Activated CD4-positive, alpha-beta T cell treated with anti-CD3 and anti-CD28 coated beads, Interleukin-2, amount 50 U/mL, for 48 hours (primary cell): Measurements from ENCODE around the gene CIT.
"Not testable (repeated sequence)": the region's sequence is repeated elsewhere in the genome, so short reads cannot be mapped to it uniquely, and the experiment has no call there.

ENCODE experiments used
- DNase-seq, 2 experiments: peaks; one replicate each; pipeline ENCODE4 v3.0.0-alpha.2; 2020

The CIT gene

DNA sequence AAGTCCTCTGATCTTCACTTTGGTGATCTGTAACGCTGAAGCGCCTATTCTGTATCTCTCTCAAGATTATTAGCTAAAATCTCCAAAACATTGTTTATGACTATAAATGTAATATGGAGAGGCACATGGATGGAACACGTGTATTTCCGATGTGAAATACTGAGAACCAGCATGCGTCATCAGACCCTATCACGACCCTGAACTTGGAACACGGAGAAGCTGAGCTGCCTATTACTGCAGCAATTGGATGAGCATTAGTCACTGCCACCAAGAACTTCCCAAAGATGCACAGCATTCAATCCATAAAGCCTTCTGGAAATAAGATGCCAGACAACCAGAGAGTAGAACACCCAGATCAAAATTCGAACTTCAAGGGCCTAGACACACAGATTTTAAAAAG is 147.2 kb downstream of the CIT start:
- no peak for DNase-seq

DNA sequence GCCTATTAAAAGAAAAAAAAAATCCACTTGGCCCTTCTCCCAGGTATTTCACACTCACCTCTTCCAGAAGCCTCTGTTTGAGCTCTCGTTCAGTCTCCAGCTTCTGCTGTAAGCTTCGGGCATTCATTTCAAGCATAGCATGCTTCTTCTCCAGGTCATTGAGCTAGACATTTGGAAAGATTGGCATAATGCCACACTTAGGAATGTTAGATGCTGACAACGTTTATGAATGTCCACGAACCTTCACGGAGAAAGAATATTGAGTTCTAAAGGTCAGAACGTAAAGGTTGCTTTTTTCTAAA is 148.7 kb downstream of the CIT start:
- no peak for DNase-seq

DNA sequence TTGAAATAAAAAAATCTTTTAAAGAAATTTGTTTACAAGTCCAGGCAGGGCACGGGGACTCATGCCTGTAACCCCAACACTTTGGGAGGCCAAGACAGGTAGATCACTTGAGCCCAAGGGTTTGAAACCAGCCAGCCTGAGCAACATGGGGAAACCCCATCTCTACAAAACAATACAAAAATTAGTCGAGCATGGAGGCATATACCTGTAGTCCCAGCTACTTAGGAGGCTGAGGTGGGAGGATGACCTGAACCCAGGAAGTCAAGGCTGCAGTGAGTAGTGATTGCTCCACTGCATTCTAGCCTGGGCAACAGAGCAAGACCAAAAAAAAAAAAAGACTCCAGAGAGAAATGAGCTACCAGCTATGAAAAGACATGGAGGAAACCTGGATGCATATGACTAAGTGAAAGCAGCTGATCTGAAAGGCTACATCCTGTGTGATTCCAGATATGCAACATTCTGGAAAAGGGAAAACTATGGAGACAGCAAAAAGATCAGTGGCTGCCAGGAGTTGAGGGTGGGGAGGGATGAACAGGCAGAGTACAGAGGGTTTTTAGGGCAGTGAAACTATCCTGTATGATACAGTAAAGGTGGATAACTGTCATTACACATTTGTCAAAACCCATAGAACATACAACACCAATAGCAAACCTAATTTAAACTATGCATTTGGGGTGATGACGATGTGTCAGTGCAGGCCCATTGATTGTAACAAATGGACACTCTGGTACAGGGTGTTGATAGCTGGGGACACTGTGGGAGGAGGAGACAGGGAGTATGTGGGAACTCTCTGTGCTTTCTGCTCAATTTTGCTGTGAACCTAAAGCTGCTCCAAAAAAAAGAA is 149.3 kb downstream of the CIT start:
- no peak for DNase-seq

DNA sequence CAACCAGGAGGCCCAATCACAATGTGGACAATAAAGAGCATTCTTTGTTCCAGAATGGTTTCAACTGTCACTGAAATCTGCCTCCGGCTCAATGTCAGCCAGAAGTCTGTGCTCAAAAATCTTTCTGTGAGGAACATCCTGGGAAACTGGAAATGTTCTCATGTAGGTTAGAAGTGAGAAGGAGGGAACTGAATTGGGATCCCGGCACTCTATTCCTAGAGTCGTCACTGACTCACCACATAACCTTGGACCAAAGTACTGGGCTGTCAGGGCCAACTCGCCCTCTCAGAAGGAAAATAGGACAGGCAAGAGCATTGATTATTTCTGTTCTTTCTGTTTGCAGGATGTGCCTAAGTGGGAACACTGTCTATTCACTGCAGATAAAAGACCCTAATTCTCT is 151.6 kb downstream of the CIT start:
- DNase-seq: no peak

DNA sequence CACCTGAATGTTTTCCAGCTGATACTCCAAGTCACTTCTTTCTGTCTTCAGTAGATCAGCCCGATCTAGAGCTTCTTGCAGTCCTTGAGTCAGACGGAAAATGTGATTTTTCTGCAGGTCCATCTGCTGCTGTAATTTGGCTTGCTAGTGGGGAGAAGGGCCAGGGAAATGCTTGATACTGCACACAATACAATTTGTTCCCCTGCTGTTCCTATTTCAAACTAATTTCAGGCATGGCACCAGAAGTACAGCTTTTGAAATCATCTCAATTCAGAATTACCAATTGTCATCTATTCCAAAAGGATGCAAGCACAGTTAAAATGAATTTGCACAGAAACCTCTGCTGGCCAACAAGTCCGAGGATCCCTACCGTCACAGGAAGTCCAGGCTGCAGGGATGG is 155.8 kb downstream of the CIT start:
- no peak for DNase-seq

DNA sequence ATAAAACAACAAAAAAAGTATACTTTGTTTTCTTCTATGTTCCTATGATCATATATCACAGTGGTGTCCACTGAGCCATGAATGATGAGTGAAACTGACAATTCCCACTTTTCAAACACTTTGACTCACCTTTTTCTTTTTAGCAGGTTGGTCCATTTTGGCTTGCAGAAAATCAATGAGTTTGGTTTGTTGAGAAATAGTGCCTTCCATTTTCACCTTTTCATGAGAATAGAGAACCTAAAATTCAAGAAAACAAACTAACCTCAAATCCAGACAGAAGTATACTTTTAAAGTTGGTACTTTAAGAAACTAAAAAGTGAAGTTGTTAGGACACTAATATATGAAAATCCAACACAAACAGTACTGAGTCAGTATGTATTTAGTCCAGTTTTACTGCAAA is 156.8 kb downstream of the CIT start:
- DNase-seq: no peak

DNA sequence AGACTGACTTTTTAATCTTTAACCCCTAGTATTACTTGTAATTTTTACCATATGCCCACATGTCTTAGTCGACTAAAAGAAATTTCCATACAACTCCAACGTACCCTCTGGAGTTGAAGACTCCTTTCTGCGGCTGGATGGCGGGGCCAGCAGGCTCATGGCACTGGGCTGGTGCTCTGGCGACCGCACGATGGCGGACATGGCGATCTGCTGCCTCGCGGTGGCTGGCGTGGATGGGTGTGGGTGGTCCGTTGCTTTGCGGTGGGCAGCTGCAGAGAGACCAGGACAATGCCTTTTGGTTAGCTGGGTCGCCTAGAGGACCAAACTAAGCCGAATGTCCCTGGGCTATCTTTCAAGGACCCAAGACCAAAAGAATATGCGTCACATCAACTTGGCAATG is 159.0 kb downstream of the CIT start:
- DNase-seq: no peak

DNA sequence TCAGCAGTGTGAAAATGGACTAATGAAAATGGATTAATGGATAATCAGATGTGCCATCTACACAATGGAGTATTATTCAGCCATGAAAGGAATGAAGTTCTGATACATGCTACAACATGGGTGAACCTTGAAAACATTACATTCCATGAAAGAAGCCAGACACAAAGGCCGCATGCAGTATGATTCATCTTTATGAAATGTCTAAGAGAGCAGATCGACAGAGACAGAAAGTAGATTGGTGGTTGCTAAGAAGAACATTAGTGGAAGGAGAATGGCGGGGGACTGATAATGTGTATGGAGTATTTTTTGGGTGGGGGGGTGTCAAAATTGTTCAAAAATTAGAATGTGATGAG is 161.9 kb downstream of the CIT start:
- DNase-seq: no peak

DNA sequence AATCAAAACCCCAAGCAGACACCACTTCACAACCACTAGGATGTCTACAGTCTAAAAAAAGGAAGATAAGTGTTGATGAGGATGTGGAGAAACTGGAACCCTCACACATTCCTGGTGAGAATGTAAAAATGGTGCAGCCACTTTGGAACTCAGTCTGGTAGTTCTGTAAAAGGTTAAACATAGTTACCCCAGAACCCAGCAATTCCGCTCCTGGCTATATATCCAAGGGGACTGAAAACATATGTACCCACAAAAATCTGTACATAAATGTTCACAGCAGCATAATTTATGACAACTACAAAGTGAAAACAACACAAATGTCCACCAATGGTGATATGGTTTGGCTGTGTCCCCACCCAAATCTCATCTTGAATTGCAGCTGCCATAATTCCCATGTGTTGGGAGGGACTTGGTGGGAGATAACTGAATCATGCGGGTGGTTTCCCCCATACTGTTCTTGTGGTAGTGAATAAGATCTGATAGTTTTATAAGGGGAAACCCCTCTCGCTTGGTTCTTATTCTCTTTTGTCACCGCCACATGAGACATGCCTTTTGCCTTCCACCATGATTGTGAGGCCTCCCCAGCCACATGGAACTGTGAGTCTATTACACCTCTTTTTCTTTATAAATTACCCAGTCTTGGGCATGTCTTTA is 162.4 kb downstream of the CIT start:
- DNase-seq: peak in 1 of 2 experiments; percentile 4

DNA sequence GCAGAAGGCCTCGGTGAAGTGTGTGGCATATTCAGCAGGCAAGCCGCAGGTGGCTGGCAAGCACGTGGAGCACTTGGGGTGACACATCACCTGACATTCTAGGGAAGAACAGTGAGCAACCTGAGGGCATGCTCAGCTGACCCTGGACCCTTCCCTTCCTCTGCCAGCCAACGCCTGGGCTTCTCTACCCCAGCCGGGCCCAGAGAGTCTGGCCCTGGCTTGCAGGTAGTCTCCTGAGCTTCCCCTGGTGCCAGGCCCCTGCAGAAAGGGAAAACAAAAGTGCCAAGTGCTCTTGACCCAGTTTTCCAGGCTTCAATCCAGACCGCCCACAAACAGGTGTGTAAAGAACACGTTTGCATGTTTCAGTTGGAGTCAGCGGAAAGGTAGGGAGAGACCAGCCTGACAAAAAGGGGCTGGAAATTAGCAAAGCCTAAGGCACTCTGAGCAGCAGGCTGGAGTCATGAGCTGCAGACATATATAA is 163.5 kb downstream of the CIT start:
- no peak for DNase-seq

DNA sequence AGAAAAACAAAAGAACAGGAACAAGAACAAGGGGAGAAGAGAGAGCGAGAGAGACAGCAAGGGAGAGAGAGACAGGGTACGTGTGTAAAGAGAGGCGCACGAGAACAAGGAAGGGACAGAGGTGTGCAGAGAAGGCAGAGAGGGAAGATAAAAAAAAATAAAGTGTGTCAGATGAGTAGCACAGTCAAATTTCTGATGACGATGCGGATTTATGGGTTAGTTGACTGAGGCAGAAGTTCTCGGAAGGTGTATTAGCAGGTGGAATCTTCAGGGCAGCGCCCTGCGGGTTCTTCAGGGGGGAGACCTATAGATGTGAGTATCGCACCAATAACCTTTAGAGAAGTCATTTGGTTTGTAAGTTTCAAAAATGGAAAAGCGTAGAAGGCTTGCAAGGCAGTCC is 164.4 kb downstream of the CIT start:
- DNase-seq: no peak

DNA sequence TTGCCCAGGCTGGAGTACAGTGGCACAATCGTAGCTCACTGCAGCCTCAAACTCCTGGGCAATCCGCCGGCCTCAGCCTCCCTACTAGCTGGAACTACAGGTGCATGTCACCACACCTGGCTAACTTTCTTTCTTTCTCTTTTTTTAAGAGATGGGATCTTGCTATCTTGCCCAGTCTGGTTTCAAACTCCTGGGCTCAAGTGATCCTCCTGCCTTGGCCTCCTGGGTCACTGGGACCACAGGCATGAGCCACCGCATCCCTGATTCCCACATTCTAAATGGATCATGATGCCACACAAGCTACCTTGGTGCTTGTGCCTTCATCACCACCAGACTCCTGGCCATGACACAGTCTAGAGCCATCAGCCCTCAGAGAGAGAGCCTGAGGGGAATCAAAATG is 165.4 kb downstream of the CIT start:
- no peak for DNase-seq

DNA sequence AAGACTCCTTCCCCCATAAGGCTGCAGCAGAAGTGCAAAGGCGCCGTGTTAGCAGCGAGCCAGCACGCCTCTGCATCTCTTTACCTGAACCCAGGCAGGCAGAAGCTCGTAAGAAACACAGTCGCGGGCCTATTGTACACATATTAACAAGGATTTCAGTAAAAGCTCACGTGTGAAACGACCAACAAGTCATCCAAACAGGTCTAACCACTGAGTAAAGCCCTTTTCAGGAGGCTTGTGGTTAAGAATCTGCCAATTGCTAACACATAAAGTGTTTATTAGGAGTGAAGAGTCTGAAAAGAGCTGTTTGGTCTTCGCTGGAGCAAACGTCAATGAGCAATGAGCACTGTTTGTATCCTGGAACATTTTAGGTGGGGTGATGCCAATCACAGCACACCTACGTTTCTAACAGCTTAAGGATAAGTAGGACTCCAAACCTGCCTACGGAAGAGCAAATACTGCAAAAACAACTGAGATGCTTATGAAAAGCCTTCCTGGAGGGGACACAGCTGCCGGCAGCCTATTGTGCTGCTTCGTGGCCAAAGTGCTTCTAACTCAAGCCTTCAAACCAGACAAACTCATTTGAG is 166.1 kb downstream of the CIT start:
- DNase-seq: no peak

DNA sequence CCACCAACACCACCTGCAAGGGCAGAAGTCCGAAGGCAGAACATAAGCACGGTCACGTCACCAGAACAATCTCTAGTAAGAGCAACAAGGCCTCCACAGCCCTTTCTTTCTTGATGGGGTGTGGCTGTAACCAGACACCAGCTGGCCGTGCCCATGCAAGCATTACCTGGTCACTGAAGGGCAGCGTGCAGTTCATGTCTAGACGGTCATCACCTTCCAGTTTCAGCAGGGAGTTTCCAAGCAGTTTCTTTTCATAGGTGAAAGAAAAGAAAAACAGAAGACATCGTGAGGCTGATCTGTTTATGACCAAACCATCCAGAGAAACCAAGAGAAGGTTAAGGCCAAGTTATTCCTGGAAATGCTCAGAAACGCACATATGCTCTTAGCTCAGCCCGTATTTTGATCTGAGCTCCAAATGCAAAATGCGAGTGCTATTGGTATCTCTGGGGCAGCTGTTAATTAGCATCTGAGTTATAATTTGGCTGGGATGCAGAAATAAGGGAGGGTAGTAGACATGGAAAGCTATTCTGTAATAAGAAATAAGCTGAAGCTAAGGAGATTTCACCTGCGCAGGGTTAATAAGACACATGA is 166.7 kb downstream of the CIT start:
- DNase-seq: no peak

DNA sequence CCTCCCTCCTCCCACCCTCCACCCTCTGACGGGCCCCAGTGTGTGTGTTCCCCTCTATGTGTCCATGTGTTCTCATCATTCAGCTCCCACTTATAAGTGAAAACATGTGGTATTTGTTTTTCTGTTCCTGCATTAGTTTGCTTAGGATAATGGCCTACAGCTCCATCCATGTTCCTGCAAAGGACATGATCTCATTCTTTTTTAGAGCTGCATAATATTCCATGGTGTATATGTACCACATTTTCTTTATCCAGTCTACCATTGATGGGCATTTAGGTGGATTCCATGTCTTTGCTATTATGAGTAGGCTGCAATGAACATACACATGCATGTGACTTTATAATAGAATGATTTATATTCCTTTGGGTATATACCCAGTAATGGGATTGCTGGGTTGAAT is 170.7 kb downstream of the CIT start:
- not testable (repeated sequence) for DNase-seq

DNA sequence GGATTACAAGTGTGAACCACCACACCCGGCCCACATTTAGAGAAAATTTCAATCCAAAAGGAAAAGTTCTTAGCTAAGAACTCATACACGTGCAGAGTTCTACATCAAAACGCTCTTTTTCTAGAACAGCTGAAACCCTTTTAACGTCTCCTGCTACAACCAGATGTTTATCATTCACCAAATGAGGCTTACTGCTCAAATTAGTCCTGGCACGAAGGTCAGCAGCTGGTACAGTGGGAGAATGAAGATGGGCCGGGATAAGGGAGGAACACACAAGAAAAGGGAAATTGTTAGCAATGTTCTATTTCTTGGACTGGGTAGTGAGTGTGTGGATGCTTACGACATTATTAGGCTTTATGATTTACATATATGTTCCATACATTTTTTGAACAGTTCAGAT is 171.9 kb downstream of the CIT start:
- no peak for DNase-seq

DNA sequence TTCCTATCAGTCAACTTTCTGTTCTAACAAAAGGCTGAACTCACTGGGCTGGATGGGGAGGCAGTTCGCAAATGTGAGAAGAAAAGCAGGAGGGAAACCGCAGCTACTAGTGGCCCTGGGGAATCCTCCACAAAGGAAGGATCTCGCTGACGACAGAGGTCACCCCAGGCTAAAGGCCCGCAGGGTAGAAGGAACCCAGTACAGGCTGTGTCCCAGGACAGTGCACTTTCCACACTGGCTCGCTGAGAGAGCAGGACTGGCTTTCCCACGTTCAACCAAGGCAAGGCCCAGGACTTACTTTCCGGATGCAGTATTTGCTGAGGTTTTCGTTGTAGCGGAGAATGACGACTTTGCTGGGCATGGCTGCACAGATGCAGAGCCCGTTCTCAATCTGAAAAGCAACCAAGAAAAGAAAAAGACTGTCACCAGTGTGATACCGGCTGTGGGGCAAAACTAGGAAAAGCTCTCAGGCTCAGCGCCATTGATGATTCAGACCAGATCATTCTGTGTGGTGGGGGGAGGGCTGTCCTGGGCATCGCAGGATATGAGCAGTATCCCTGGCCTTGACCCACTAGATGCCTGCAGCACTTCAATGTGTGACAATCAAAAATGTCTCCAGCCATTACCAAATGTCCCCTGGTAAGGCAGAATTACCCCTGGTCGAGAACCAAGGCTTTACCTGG is 172.9 kb downstream of the CIT start:
- no peak for DNase-seq

DNA sequence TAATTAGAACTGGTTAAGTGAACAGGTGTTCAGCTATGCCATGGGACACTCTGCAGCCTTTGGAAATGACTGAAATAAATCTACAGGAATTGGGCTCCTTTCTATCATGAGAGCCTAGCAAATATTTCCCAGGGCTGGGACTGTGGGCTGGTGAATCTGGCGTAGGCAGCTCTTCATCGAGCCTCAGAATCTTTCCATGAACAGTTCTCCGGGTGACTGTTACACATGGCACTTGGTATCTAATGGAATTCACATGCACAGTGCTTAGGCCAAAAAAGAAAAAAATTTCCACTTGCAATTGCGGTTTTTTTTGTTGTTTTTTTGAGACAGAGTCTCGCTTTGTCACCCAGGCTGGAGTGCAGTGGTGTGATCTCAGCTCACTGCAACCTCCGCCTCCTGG is 177.0 kb downstream of the CIT start:
- no peak for DNase-seq

DNA sequence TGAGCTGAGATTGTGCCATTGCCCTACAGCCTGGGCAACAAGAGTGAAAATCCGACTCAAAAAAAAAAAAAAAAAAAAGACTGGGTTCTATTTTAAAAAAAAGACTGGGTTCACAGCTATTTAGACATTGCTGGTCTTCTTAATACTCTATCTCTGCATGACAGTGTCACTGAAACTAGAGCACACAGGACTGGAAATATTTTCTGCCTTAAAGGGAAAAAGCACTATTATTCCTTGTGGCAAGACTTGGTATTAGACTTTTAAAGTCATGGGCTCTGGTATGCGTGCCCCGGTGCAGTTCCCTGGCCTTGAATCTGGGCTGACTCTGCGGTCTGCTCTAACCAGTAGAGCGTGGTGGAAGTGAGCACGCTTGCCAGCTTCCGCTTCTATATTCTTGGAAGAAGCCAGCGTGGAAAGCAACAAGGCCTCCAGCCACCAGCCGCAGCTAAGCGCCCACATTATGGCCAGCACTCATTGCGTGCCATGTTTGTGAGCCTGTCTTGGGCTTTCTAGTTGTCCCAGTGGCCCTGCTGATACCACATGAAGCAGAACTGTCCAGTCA is 177.8 kb downstream of the CIT start:
- DNase-seq: no peak

DNA sequence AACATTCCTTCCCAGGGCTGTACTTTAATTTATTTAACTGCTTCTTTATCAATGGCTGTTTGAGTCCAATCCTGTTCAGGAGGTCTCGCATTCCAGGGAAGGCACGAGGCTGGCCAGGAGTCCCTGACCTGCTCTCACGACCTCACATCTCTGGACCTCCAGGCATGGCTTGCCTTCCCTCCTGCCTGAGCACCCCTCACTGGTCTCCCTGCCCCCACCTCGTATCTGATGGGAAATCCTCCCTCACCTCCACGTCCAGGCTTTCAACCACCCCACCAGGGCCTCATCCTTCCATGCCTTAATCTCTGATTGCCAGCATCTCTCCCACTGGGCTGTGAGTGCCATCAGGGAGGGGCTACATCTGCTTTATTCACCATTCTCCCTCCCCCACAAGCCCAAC is 180.2 kb downstream of the CIT start:
- DNase-seq: no peak

DNA sequence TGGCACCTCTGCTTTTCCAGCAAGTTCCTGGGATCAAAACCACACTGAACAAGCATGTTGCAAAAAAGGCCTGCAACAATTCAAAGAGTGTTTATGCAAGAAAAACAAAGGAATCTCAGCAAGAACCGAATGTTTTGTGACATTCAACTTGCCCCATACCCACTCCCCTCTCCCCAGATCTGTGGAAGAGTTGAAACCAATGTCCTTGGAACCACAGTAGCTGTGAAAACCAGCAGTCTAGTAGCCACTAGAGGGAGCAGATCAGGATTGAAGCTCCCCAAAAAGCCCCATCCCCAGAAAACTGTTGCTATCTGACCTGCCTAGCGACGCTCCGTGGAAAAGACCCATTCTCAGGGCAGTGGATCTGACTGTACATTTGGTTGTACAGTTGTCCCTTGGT is 182.1 kb downstream of the CIT start:
- no peak for DNase-seq

DNA sequence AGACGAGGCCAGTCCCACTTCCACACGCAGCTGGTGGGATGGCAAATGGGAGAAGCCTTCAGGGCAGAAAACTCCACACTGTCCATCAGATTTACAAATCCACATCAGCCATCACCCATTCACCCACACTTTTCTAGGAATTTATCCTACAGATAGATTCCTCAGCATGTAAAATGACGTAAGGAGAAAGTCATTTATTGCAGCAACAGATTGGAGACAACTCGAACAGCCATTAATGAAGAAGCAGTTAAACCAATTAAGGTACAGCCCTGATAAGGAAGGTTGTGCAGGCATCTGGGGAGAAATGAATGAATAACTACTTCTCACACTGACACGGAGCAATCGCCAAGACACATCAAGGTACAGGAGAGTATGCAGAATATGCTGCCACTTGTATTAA is 183.0 kb downstream of the CIT start:
- DNase-seq: no peak

DNA sequence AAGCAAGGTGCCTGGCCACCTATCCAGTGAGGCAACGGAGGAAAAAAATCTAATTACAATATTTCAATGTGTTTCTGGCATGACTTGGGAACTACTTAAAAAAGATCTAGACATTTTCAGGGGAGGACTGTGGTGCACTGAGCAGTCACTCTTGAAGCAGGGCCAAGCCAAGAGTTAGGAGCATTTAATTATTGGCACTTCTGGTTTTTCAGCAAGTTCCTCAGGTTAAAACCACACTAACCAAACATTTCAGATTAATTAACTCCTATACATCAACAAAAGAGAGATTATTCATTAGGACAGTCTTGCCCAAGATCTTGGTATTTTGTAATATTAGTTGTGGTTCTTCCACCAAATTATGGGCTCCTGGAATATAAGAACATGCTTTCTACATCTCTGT is 183.6 kb downstream of the CIT start:
- no peak for DNase-seq
